ENCODE measurements around the gene FAM110C. TPM values are rescaled to one million over a fixed set of nuclear protein-coding genes. Genes with fewer than 3 reads are reported as not detected.

The FAM110C gene
- total RNA-seq, 4 donors from 2014 or later = 0.39 to 0.84 (median 0.66) TPM; not detected in 1

GRCh38 chr2:66853-67252 is 20.5 kb upstream of the FAM110C start:
- 89 to 90% methylated on average over 17 of the region's 17 CpGs for WGBS, 2 donors
- DNase-seq (ENCODE audit: low spot score in 2 of 2) = no peak
- TF ChIP-seq CTCF (IDR thresholded peaks at IDR 0.05) (no peak), POLR2A (IDR thresholded peaks at IDR 0.05) (no peak), EP300 (IDR thresholded peaks at IDR 0.05) (no peak)
- no peaks in the 10 kb centered on the region for H3K27me3 ChIP-seq
- H3K4me3 ChIP-seq = no peak overlapping the region
- no peaks in the 10 kb centered on the region for H3K4me1 ChIP-seq
- H3K9me3 ChIP-seq = no peaks in the 10 kb centered on the region
- no peaks in the 10 kb centered on the region for H3K36me3 ChIP-seq
- no peak overlapping the region for H3K27ac ChIP-seq

GRCh38 chr2:65121-65520 is 18.8 kb upstream of the FAM110C start:
- peaks cover 0 to 12% (median 0%) of the 10 kb centered on the region in 4 donors for H3K9me3 ChIP-seq
- TF ChIP-seq POLR2A (IDR thresholded peaks at IDR 0.05) (no peak), CTCF (IDR thresholded peaks at IDR 0.05) (no peak), EP300 (IDR thresholded peaks at IDR 0.05) (no peak)
- no peaks in the 10 kb centered on the region for H3K4me1 ChIP-seq
- H3K27ac ChIP-seq = no peak overlapping the region
- DNase-seq (ENCODE audit: low spot score in 2 of 2) = no peak
- H3K27me3 ChIP-seq = no peaks in the 10 kb centered on the region
- no peaks in the 10 kb centered on the region for H3K36me3 ChIP-seq
- H3K4me3 ChIP-seq = no peak overlapping the region
- 68 to 76% methylated on average over 4 of the region's 4 CpGs for WGBS, 2 donors

GRCh38 chr2:55587-56448 is 9.5 kb upstream of the FAM110C start:
- no peak for DNase-seq (ENCODE audit: low spot score in 2 of 2)
- Histone ChIP-seq H3K27ac (no peak overlapping the region), H3K9me3 (peaks cover 0 to 44% (median 0%) of the 10 kb centered on the region in 4 donors), H3K4me3 (no peak overlapping the region), H3K27me3 (no peaks in the 10 kb centered on the region), H3K36me3 (no peaks in the 10 kb centered on the region), H3K4me1 (no peaks in the 10 kb centered on the region)
- WGBS, 2 donors = 82% methylated on average over 4 of the region's 4 CpGs
- no peak for TF ChIP-seq CTCF (IDR thresholded peaks at IDR 0.05)
- TF ChIP-seq EP300 (IDR thresholded peaks at IDR 0.05) = no peak
- no peak for TF ChIP-seq POLR2A (IDR thresholded peaks at IDR 0.05)

- Histone ChIP-seq H3K36me3 (no peaks in the 10 kb centered on the region), H3K4me1 (peaks cover 0 to 9% (median 2%) of the 10 kb centered on the region in 4 donors), H3K9me3 (peaks cover 0 to 3% (median 0%) of the 10 kb centered on the region in 4 donors), H3K4me3 (no peak overlapping the region), H3K27ac (no peak overlapping the region), H3K27me3 (peaks cover 0 to 13% of the 10 kb centered on the region in 2 donors)
- TF ChIP-seq CTCF (IDR thresholded peaks at IDR 0.05) = no peak
- no peak for TF ChIP-seq POLR2A (IDR thresholded peaks at IDR 0.05)
- TF ChIP-seq EP300 (IDR thresholded peaks at IDR 0.05) = no peak
- DNase-seq (ENCODE audit: low spot score in 2 of 2) = no peak
- 71% methylated on average over 2 of the region's 2 CpGs for WGBS, 2 donors
Measured at GRCh38 chr2:51613-52012, 5.3 kb upstream of the FAM110C start.

GRCh38 chr2:47737-48136 is 1.4 kb upstream of the FAM110C start:
- no peak overlapping the region for H3K27ac ChIP-seq
- peaks cover 0 to 21% (median 8%) of the 10 kb centered on the region in 4 donors for H3K4me1 ChIP-seq
- DNase-seq (ENCODE audit: low spot score in 2 of 2) = no peak
- peaks cover 0 to 49% of the 10 kb centered on the region in 2 donors for H3K27me3 ChIP-seq
- H3K36me3 ChIP-seq = no peaks in the 10 kb centered on the region
- no peaks in the 10 kb centered on the region for H3K9me3 ChIP-seq
- H3K4me3 ChIP-seq = no peak overlapping the region
- 58 to 62% methylated on average over 3 of the region's 3 CpGs for WGBS, 2 donors
- TF ChIP-seq CTCF (IDR thresholded peaks at IDR 0.05) = no peak
- TF ChIP-seq POLR2A (IDR thresholded peaks at IDR 0.05) = no peak
- TF ChIP-seq EP300 (IDR thresholded peaks at IDR 0.05) = no peak
